Ascending aorta (tissue), 2 donors: ENCODE data around the gene ADAMTS2. TPM values are rescaled to one million over a fixed set of nuclear protein-coding genes. Genes with fewer than 3 reads are reported as not detected.

Experiments
- DNase-seq, 2 donors: peaks; one replicate each; pipeline ENCODE4 v3.0.0-alpha.2; 2019; ENCODE audit warnings: low spot score in 2 of 2
- H3K27ac ChIP-seq, 2 donors: fragments of 200-600 bp; sonication (generic); one replicate each; pipeline ENCODE4 v1.5.1; 2016 to 2017; ENCODE audit warnings: mild to moderate bottlenecking in 1 of 2
- H3K27me3 ChIP-seq: fragments of 200-600 bp; sonication (generic); one replicate; pipeline ENCODE4 v1.5.1; 2017
- H3K36me3 ChIP-seq, 2 donors: fragments of 200-600 bp; sonication (generic); one replicate each; pipeline ENCODE4 v1.5.1; 2016
- H3K4me1 ChIP-seq, 2 donors: fragments of 200-600 bp; sonication (generic); one replicate each; pipeline ENCODE4 v1.5.1; 2016 to 2017; ENCODE audit warnings: mild to moderate bottlenecking in 1 of 2
- H3K4me3 ChIP-seq, 2 donors: fragments of 200-600 bp; sonication (generic); one replicate each; pipeline ENCODE4 v1.5.1; 2016 to 2017; ENCODE audit warnings: mild to moderate bottlenecking in 1 of 2
- H3K9me3 ChIP-seq, 2 donors: fragments of 200-600 bp; sonication (generic); one replicate each; pipeline ENCODE4 v1.5.1; 2016
- intact Hi-C: fragments of 100-400 bp; cut with DNase I; formaldehyde crosslinking; loops from one replicate; pipeline ENCODE4 v1.15.1; 2023
- total RNA-seq: library from RNA; depleted of rRNA; stranded (reverse); fragments of >200 nt; gene quantifications from one replicate; pipeline ENCODE4 v1.1.0, GENCODE V29; 2016
- TF ChIP-seq, protein P1 (sequence below), 3 experiments: fragments of 200-600 bp in 2 of 3; fragments of 450-650 bp in 1 of 3; sonication (generic) in 2 of 3; IDR thresholded peaks; one replicate each; pipeline ENCODE4 v1.5.1; 2016 to 2019; ENCODE audit warnings: antibody characterized with exemption in 3 of 3, mild to moderate bottlenecking in 1 of 3, moderate library complexity in 1 of 3

ADAMTS2 gene
- total RNA-seq, 1 donor from 2014 or later: 51.0 TPM

DNA sequence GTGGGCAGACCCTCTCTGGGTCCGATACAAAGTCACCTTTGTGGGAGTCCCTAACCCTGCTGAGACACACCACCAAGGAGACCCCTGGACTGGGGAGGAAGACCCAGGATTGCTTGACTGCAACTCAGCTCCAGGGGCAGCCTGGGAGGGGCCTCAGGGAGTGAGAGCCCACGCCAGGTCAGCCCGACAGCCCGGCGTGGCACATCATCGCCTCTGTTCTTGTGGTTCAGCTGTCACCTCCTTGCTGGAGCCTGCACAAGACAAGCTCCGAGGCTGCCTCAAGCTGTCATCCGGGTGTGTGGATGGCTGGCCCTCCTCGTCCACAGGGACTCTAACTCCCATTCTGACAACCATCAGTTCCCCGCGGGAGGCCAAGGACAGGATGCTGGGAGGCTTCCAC lies 151.5 kb downstream of the ADAMTS2 start:
- no peaks in the 10 kb centered on the region for H3K36me3 ChIP-seq
- H3K4me3 ChIP-seq: no peak overlapping the region
- H3K27me3 ChIP-seq: no peaks in the 10 kb centered on the region
- intact Hi-C loops: no loop called here
- H3K9me3 ChIP-seq: no peaks in the 10 kb centered on the region
- TF ChIP-seq, protein P1, sequence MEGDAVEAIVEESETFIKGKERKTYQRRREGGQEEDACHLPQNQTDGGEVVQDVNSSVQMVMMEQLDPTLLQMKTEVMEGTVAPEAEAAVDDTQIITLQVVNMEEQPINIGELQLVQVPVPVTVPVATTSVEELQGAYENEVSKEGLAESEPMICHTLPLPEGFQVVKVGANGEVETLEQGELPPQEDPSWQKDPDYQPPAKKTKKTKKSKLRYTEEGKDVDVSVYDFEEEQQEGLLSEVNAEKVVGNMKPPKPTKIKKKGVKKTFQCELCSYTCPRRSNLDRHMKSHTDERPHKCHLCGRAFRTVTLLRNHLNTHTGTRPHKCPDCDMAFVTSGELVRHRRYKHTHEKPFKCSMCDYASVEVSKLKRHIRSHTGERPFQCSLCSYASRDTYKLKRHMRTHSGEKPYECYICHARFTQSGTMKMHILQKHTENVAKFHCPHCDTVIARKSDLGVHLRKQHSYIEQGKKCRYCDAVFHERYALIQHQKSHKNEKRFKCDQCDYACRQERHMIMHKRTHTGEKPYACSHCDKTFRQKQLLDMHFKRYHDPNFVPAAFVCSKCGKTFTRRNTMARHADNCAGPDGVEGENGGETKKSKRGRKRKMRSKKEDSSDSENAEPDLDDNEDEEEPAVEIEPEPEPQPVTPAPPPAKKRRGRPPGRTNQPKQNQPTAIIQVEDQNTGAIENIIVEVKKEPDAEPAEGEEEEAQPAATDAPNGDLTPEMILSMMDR (IDR thresholded peaks at IDR 0.05): no peak
- H3K4me1 ChIP-seq: no peaks in the 10 kb centered on the region
- H3K27ac ChIP-seq: no peak overlapping the region
- no peak for DNase-seq

DNA sequence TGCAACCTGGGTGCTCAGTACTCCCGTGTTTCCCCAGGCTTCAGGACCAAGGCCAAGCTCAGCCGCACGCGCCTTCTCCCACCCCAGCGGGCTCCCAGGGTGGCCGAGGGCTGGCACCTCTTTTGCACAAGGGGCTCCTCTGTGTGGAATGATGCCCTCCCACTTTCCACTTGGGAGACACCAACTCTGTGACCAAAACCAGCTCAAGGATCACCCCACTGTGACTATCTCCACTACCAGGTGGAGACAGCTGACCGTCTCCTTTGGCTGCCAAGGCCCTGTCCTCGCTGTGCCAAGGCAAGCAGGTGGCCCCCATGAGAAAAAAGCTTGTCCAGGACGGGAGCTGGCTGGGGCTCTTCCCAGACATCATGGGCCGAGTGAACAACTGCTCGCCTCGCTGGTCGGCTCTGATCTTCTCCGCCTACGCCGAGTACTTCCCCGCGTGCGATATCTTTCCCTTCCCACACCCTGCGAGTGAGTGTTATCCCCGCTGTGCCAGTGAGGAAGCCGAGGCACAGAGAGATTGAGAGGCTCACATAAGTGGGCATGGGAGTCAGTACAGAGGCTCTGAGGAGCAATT lies 152.3 kb downstream of the ADAMTS2 start:
- Histone ChIP-seq H3K4me1 (no peaks in the 10 kb centered on the region), H3K4me3 (no peak overlapping the region), H3K9me3 (no peaks in the 10 kb centered on the region), H3K36me3 (no peaks in the 10 kb centered on the region), H3K27ac (no peak overlapping the region), H3K27me3 (no peaks in the 10 kb centered on the region)
- TF ChIP-seq, protein P1 (IDR thresholded peaks at IDR 0.05): no peak
- no peak for DNase-seq
- intact Hi-C loops: no loop called here

DNA sequence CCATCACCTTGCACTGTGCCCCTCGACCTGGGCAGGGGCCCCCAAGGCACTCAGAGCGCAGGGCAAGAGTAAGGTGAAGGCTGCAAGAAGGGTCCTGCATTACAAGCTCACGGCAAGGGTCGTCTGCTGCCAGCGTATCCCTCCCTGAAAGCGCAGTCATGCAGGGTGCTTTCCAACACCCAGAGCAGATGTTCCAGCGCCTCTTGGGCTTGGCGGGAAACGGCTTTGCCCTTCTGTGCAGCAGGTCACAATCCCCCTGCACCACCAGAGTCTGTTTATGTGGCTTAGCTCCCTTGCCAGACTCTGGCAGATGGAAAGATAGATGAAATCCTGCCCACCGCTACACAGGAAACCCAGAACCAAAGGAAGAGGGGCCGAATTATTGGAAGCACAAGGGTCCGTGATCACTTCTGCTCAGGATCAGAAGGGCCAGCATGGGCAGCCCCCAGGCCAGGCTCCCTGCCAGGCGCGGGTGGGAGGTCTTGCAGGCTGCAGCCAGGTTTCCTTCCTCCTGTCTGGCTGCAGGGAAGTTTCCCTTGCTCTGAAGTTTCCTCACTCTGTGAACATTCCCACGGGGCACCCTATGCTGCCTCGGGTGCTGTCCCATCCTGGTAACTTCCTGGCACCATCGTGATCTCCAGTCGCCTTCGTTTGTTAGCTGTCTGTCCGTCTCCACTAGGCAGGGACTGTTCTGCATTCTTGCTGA lies 152.9 kb downstream of the ADAMTS2 start:
- H3K27ac ChIP-seq: no peak overlapping the region
- H3K9me3 ChIP-seq: no peaks in the 10 kb centered on the region
- H3K4me3 ChIP-seq: no peak overlapping the region
- no peaks in the 10 kb centered on the region for H3K36me3 ChIP-seq
- no peaks in the 10 kb centered on the region for H3K27me3 ChIP-seq
- intact Hi-C loops: no loop called here
- TF ChIP-seq, protein P1 (IDR thresholded peaks at IDR 0.05): no peak
- DNase-seq: no peak
- no peaks in the 10 kb centered on the region for H3K4me1 ChIP-seq

DNA sequence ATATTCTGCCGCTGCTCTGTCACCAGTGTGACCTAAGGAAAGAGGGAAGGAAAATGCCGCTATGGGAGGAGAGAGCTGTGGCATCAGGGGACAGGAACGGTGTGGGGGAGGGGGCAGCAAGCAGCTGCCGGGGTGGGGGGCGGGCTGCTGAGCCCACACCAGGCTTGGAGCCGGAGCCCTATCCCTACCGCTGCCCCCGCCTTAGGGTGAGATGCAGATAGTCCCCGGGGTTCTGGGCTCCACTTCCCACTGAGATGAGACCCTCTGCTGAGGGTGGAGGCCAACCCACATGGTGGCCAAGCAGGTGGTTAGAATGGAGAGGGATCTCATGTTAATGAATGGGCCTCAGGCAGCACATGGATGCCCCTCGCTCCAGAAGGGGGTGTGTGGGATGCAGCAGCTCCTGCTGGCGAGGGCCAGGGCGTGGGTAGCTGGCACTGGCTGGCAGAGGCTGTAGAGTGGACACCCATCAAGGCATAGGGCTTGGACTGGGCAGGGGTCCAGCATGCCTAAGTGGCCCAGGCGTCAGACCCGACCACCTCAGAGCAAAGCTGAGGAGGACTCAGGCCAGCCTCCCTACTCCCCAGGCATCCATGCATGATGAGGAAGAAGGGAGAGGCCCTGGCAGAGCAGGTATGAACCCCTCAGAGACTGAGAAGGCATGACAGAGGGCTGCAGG lies 153.6 kb downstream of the ADAMTS2 start:
- no peak for DNase-seq
- Histone ChIP-seq H3K4me1 (no peaks in the 10 kb centered on the region), H3K9me3 (no peaks in the 10 kb centered on the region), H3K4me3 (no peak overlapping the region), H3K27me3 (no peaks in the 10 kb centered on the region), H3K36me3 (no peaks in the 10 kb centered on the region), H3K27ac (no peak overlapping the region)
- TF ChIP-seq, protein P1 (IDR thresholded peaks at IDR 0.05): no peak
- intact Hi-C loops: no loop called here

DNA sequence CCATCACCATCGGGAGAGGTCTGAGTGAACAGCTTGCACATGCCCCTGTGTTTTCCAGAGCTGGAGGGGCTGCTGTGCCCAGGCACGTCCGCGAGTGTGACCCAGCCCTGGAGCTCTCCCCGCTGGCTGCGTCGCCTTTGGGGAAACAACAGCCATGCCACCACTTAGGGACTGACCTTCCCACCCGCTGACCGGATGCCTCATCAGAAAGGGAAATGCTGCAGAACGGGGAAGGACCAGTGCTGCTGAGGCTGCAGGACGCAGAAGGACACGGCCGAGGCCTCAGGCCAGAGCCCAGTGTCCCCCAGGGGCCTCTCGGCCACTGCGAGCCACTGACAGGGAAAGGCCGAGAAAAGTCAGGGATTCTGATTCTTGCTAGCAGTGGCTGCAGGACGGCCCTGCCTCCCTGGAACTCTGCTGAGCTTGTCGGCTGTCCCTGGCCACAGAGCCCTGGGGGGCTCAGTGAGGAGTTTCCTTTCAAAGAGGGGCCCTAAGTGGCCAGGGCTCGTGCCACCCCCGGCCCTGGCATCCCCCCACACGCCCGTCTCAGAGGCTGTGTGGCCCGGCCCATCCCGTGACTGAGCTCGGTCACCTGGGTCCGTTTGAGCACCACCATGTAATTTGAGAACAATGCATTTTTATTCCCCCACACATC lies 154.3 kb downstream of the ADAMTS2 start:
- H3K4me1 ChIP-seq: no peaks in the 10 kb centered on the region
- no peak for DNase-seq
- TF ChIP-seq, protein P1 (IDR thresholded peaks at IDR 0.05): no peak
- no peaks in the 10 kb centered on the region for H3K27me3 ChIP-seq
- H3K27ac ChIP-seq: no peak overlapping the region
- no peaks in the 10 kb centered on the region for H3K36me3 ChIP-seq
- no peaks in the 10 kb centered on the region for H3K9me3 ChIP-seq
- intact Hi-C loops: no loop called here
- no peak overlapping the region for H3K4me3 ChIP-seq
